Natural killer cell treated with Interleukin-12 subunit alpha and Interleukin-12 subunit beta and Interleukin-15 and Interleukin-18, amount 100 ng/mL, for 72 hours (primary cell): ENCODE data around the gene ANKRD29. TPM values are rescaled to one million over a fixed set of nuclear protein-coding genes. Genes with fewer than 3 reads are reported as not detected.
"Not testable (repeated sequence)": the region's sequence is repeated elsewhere in the genome, so short reads cannot be mapped to it uniquely, and the experiment has no call there.

Experiments
- ATAC-seq, 2 donors: fragments of 150-1000 bp; cut with Tn5 transposase in 1 of 2; sonication (Bioruptor Pico), chemical (Tn5 transposase) in 1 of 2; 2 replicates each; pipeline ENCODE4 v1.10.0; 2021
- DNase-seq: peaks from one replicate; pipeline ENCODE4 v3.0.0; 2022; ENCODE audit warnings: low spot score
- H3K27ac Mint-ChIP-seq, 2 donors: 1 replicate in 1 of 2; 2 replicates in 1 of 2; pipeline ENCODE4 v1.8.0; 2022; ENCODE audit warnings: mixed read lengths in 2 of 2, mild to moderate bottlenecking in 1 of 2, moderate library complexity in 1 of 2
- H3K27me3 Mint-ChIP-seq, 2 donors: 1 replicate in 1 of 2; 2 replicates in 1 of 2; pipeline ENCODE4 v1.8.0; 2022; ENCODE audit warnings: mixed read lengths in 2 of 2
- H3K36me3 Mint-ChIP-seq: one replicate; pipeline ENCODE4 v1.8.0; 2022; ENCODE audit warnings: mixed read lengths
- H3K4me1 Mint-ChIP-seq, 2 donors: 1 replicate in 1 of 2; 2 replicates in 1 of 2; pipeline ENCODE4 v1.8.0; 2022; ENCODE audit warnings: low read depth in 2 of 2, mixed read lengths in 2 of 2, mild to moderate bottlenecking in 1 of 2
- H3K4me3 Mint-ChIP-seq: one replicate; pipeline ENCODE4 v1.8.0; 2022; ENCODE audit warnings: mixed read lengths
- H3K9me3 Mint-ChIP-seq: 2 replicates; pipeline ENCODE4 v1.8.0; 2022; ENCODE audit warnings: mixed read lengths
- total RNA-seq, 2 donors: library from RNA; stranded (reverse); gene quantifications; one replicate each; pipeline ENCODE4 v1.2.3, GENCODE V29; 2022

ANKRD29 gene
- total RNA-seq, 2 donors from 2014 or later: not detected

DNA sequence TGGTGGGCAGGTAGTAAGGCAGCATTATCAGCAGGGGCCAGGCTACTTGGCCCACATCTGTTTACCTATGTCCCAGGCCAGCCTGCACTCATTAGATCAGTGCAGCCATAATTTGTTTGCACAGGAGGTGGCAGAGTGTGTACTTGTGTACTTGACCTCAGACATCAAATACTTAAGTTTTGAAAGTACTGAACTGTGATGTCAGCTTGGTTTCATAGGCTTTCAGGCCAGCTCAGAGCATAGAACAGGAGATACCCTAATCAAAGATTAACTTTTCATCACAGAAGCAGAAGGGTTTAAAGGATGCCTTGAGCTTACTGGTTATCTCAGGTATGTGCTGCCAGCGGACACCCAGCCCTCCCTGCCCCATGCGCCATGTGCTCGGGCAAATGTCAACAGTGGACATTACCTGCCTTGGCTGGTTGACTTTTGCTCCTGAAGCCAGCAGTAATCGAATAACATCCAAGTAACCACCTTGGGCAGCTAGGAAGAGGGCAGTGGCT is 33.2 kb downstream of the ANKRD29 start:
- no peak overlapping the region for H3K27ac Mint-ChIP-seq
- no peak for DNase-seq
- H3K4me3 Mint-ChIP-seq: no peak overlapping the region
- H3K36me3 Mint-ChIP-seq: no peaks in the 10 kb centered on the region
- H3K27me3 Mint-ChIP-seq: peaks cover 6% of the 10 kb centered on the region in 2 donors
- no peaks in the 10 kb centered on the region for H3K9me3 Mint-ChIP-seq
- ATAC-seq: no peak
- peaks cover 0 to 1% of the 10 kb centered on the region in 2 donors for H3K4me1 Mint-ChIP-seq

DNA sequence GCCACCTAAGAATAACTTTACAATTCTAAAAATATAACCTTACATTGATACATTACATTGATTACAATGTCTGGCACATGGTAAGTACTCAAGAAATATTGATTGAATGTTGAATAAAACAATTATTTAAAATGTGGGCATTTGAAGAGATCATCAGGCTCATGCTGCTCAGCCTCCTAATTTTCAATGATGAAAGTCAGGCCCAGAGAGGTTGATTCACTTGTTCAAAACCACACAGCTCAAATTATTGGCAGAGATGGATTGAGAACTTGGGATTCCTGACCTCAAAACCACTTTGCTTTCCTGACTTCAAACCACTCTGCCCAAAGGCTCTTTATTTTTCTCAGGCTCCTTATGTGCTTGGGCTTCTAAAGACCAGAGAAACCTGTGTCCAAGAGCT is 34.7 kb downstream of the ANKRD29 start:
- Mint-ChIP-seq H3K4me1 (no peaks in the 10 kb centered on the region), H3K4me3 (no peak overlapping the region), H3K9me3 (no peaks in the 10 kb centered on the region), H3K27ac (no peak overlapping the region), H3K27me3 (peaks cover 0 to 6% of the 10 kb centered on the region in 2 donors), H3K36me3 (no peaks in the 10 kb centered on the region)
- ATAC-seq (no peak), DNase-seq (no peak)

DNA sequence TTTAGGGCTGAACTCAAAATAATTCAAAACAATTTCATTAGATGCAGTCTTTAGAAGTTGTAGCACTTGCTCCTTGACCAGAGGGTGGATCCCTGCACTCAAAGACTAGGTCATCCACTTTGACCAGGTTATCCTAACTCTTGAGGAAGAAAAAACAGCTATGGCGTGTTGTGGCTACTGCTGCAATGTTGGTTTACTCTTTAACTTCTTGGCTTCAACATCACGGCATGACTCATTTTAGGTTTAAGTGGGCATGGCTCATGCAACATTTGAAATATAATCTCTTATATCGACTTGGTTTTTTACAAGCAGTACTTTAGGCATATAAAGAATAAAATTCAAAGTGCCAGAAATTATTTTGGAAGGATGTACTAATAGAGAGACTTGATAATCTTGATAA is 35.4 kb downstream of the ANKRD29 start:
- no peaks in the 10 kb centered on the region for H3K36me3 Mint-ChIP-seq
- DNase-seq (no peak), ATAC-seq (no peak)
- H3K4me3 Mint-ChIP-seq: no peak overlapping the region
- H3K27ac Mint-ChIP-seq: no peak overlapping the region
- no peaks in the 10 kb centered on the region for H3K4me1 Mint-ChIP-seq
- no peaks in the 10 kb centered on the region for H3K9me3 Mint-ChIP-seq
- peaks cover under 1 to 6% of the 10 kb centered on the region in 2 donors for H3K27me3 Mint-ChIP-seq

DNA sequence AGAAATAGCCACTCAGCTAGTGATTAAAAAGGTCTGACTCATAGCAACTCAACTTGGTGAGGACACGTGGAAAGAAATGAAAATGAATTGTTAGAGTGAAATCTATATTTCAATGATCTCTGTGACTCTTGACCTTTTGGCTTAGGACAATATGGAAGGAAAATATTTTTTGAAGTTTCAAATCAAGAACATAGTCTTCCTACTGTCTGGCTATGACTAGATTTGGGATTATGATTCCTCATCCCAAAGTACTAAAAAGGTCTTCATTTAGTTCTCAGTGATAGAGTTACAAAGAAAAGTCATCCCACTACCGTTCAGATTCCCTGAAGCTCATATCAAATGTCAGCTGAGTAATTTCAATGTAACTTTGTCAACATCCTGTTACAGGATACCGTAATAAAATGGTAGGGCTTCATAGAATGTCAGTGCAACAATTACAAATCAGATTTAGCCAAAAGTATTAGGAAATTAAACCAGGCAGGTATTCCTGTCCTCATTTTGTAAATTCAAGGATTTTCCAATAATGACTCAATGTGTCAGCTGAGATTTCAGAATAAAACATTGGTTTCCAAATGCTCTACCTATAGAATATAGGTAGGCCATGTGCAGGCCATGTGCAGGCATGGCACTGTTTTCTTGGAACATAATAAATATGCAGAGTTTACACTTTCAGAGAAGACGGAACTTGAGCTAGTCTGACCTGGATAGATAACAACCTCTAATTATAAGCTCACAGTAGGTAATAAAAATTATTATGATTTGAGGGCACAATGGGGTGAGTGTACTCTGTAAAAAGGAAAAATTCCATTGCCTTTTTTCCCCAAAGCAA is 36.0 kb downstream of the ANKRD29 start:
- Mint-ChIP-seq H3K4me1 (peaks cover 0 to 5% of the 10 kb centered on the region in 2 donors), H3K36me3 (no peaks in the 10 kb centered on the region), H3K4me3 (no peak overlapping the region), H3K9me3 (no peaks in the 10 kb centered on the region), H3K27me3 (peaks cover 7 to 9% of the 10 kb centered on the region in 2 donors), H3K27ac (no peak overlapping the region)
- DNase-seq (no peak), ATAC-seq (no peak)

DNA sequence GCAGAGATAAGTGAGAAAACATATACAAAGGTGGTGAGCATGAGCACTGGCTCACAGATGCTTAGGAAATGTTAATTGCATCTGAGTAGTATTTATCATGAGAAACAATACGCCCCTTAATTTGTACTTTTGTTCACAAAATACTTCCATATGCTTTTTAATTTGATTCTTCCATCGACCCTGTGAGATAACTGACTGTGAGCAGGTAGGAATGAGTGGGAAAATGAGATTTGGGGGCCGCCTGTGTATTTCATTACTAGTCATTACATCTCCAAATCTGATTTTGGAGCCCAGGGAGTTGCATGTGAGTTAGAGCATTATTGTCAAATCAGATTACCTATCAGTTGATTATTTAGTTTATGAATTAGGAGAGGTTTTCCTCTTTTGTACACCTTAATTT is 39.7 kb downstream of the ANKRD29 start:
- Mint-ChIP-seq H3K9me3 (no peaks in the 10 kb centered on the region), H3K4me1 (peaks cover 13 to 15% of the 10 kb centered on the region in 2 donors), H3K27ac (no peak overlapping the region), H3K4me3 (no peak overlapping the region), H3K36me3 (no peaks in the 10 kb centered on the region), H3K27me3 (peaks cover 30 to 31% of the 10 kb centered on the region in 2 donors)
- DNase-seq: no peak
- no peak for ATAC-seq

DNA sequence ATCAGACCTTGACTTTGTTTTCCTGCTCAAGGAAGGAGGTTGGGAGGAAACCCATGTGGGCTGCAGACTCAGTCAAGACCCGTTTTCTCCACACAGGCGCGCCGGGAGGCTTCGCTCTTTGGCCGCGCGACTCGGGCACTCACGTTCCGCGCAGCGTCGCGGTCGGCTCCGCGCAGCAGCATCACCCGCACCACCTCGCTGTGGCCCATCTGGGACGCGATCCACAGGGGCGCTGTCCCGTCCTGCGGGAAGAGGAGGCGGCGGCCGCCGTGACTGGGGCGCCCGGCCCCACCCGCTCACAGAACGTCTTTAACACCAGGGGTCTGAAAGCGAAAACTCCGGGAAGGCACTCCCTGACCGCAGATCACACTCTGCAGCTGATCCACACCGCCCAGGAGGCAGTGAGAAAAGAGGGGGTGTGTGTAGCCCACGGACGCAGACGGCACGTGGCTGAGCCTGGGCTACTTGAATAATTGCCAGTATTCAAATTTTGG is 43.3 kb downstream of the ANKRD29 start:
- peaks cover 31 to 39% of the 10 kb centered on the region in 2 donors for H3K27me3 Mint-ChIP-seq
- H3K36me3 Mint-ChIP-seq: no peaks in the 10 kb centered on the region
- peak; percentile 37 to 73 for ATAC-seq
- peak overlapping the region; percentile 50 for H3K4me3 Mint-ChIP-seq
- H3K27ac Mint-ChIP-seq: no peak overlapping the region
- H3K9me3 Mint-ChIP-seq: no peaks in the 10 kb centered on the region
- DNase-seq: no peak
- H3K4me1 Mint-ChIP-seq: peaks cover 13 to 15% of the 10 kb centered on the region in 2 donors

DNA sequence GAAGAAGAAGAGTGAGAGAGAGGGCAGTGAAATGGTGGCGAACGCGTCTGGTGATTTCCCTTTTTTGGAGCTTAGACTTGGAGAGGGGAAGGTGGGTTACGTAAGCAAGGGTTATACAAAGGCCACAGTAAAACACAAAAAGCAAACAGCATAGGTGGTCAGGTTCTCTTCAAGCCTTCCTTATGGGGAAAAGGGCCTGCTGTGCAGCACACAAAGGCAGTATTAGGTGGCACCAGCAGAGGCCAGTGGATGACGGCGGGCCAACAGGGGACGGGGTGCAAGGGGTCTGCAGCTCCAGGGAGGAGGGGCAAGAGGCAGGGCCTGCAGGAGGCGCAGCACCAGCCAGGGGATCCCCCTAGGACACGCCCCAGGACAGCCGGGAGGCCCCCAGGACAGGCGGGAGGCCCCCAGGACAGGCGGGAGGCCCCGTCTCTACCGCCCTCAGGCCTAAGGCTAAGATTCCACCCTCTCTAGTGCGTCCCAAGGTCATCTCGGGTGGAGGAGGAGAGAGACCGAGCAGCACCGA is 43.8 kb downstream of the ANKRD29 start:
- Mint-ChIP-seq H3K4me1 (peaks cover 13 to 15% of the 10 kb centered on the region in 2 donors), H3K27me3 (peaks cover 31 to 39% of the 10 kb centered on the region in 2 donors), H3K4me3 (peak overlapping the region; percentile 50), H3K9me3 (no peaks in the 10 kb centered on the region), H3K27ac (no peak overlapping the region), H3K36me3 (no peaks in the 10 kb centered on the region)
- no peak for DNase-seq
- ATAC-seq: peak; percentile 35 to 69

DNA sequence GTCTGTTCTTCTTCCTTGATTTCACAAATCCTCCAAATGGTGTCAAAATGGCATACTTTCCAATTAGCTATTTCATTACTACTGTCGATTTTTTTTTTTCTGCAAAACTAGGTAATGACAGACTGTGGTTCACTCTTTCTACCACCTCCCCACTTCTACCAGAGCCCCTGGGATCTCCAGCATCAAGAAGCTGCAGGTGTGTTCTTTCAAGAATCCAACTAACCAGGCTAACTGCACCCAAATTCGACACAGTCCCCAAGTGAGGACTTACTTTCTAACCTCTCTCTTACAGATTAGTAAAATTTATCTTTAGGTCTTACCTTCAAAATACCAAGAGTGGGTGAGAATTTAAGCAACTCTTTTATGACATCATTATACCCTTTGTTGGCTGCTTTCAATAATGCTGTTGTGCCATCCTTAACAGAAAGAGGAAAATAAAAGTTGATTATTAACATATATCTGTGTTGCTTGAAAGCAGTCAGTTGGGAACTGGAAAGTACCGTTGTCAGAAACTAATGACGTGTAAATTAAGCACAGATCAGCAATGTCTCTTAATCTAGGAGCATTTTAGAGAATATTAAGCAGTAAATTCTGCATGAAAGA is 45.2 kb downstream of the ANKRD29 start:
- H3K27me3 Mint-ChIP-seq: peaks cover 30 to 39% of the 10 kb centered on the region in 2 donors
- no peaks in the 10 kb centered on the region for H3K36me3 Mint-ChIP-seq
- no peak overlapping the region for H3K4me3 Mint-ChIP-seq
- ATAC-seq: no peak
- no peak overlapping the region for H3K27ac Mint-ChIP-seq
- DNase-seq: no peak
- no peaks in the 10 kb centered on the region for H3K9me3 Mint-ChIP-seq
- peaks cover 13 to 15% of the 10 kb centered on the region in 2 donors for H3K4me1 Mint-ChIP-seq

DNA sequence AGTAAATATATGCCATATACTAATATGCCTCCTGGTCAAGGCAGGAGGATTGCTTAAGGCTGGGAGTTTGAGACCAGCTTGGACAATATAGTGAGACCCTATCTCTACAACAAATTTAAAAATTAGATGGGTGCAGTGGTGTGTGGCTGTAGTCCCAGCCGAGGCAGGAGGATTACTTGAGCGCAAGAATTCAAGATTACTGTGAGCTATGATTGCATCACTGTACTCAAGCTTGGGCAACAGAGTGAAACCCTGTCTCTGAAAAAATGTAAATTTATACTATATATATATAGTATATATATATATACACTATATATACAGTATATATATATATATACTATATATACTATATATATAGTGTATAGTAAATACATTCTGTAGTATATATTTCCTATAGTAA is 46.5 kb downstream of the ANKRD29 start:
- Mint-ChIP-seq H3K36me3 (no peaks in the 10 kb centered on the region), H3K4me1 (peaks cover 8 to 15% of the 10 kb centered on the region in 2 donors), H3K9me3 (no peaks in the 10 kb centered on the region), H3K27ac (no peak overlapping the region), H3K4me3 (no peak overlapping the region), H3K27me3 (peaks cover 24 to 28% of the 10 kb centered on the region in 2 donors)
- ATAC-seq (no peak), DNase-seq (no peak)

DNA sequence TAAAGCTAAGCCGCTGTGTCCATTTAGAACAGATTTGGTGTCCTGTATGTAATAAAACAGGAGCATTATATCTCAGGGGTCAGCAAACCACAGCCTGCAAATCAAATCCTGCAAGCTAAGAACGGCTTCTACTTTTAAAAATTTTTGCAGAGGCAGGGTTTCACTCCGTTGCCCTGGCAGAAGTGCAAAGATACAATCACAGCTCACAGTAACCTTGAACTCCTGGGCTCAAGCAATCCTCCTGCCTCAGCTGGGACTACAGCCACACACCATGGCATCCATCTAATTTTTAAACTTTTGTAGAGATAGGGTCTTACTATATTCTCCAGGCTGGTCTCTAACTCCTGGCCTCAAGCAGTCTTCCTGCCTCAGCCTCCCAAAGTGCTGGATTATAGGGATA is 47.8 kb downstream of the ANKRD29 start:
- H3K36me3 Mint-ChIP-seq: no peaks in the 10 kb centered on the region
- no peak for ATAC-seq
- H3K4me1 Mint-ChIP-seq: peaks cover 3 to 9% of the 10 kb centered on the region in 2 donors
- no peak overlapping the region for H3K27ac Mint-ChIP-seq
- no peak overlapping the region for H3K4me3 Mint-ChIP-seq
- no peaks in the 10 kb centered on the region for H3K9me3 Mint-ChIP-seq
- H3K27me3 Mint-ChIP-seq: peaks cover 10 to 14% of the 10 kb centered on the region in 2 donors
- DNase-seq: no peak

DNA sequence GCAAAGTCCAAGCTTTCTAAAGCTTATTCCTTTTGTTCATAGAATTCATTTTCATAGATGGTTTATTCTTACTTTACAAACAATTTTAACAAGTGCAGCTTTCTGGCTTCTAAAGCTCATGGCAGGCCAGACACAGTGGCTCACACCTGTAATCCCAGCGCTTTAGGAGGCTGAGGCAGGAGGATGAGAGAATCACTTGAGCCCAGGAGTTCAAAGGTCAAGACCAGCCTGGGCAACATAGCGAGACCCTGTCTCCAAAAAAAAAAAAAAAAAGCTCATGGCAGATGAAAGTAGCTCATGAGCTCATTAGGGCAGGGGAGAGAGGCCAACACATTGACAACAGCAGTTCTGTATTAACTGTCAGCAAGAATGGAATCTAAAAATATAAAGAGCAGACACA is 48.3 kb downstream of the ANKRD29 start:
- peaks cover 7 to 10% of the 10 kb centered on the region in 2 donors for H3K27me3 Mint-ChIP-seq
- H3K9me3 Mint-ChIP-seq: no peaks in the 10 kb centered on the region
- ATAC-seq (no peak), DNase-seq (no peak)
- H3K4me3 Mint-ChIP-seq: no peak overlapping the region
- H3K27ac Mint-ChIP-seq: no peak overlapping the region
- H3K36me3 Mint-ChIP-seq: no peaks in the 10 kb centered on the region
- H3K4me1 Mint-ChIP-seq: peaks cover 0 to 5% of the 10 kb centered on the region in 2 donors

DNA sequence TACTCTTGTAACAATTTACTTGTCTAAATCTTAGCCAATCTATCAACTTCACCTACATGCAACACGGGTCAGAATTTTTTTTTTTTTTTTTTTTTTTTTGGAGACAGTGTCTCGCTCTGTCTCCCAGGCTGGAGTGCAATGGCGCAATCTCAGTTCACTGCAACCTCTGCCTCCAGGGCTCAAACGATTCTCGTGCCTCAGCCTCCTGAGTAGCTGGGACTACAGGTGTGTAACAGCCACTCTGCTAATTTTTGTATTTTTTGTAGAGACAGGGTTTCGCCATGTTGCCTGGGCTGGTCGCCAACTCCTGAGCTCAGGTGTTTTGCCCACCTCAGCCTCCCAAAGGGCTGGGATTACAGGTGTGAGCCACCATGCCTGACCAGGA is 49.6 kb downstream of the ANKRD29 start:
- H3K36me3 Mint-ChIP-seq, H3K4me3 Mint-ChIP-seq, ATAC-seq, DNase-seq, H3K9me3 Mint-ChIP-seq, H3K27ac Mint-ChIP-seq, H3K4me1 Mint-ChIP-seq, H3K27me3 Mint-ChIP-seq: not testable (repeated sequence)

DNA sequence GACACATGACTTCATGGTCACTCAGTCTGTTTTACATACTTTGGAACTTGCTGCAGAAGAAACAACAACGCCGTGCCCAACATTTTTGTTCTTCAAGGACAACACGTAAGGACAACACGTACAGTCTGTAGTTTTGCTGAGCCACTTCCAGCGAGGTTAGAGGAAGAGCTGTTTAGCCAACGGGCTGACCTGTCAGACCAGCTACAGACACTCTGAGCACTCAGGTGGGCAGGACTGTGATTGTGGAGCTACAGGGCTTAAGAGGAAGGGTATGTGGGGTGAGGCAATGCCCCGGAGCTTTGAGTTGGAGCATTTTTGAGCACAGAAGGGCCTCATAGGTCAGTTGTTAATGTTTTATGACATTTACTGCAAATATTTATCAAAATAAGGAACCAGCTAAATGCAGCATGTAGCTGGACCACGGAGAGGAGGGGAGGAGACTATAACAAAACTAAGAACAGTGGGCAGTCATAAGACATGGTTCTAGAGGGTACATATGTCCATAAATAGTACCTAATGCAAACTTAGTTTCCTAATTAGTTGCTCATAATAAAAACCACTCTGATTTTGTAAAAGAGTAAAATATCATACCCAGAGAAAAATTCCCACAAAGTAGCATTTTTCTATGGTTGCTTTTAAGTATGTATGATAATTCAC is 50.1 kb downstream of the ANKRD29 start:
- H3K4me3 Mint-ChIP-seq: no peak overlapping the region
- DNase-seq (no peak), ATAC-seq (no peak)
- H3K27ac Mint-ChIP-seq: no peak overlapping the region
- no peaks in the 10 kb centered on the region for H3K36me3 Mint-ChIP-seq
- no peaks in the 10 kb centered on the region for H3K9me3 Mint-ChIP-seq
- H3K4me1 Mint-ChIP-seq: no peaks in the 10 kb centered on the region
- H3K27me3 Mint-ChIP-seq: peaks cover 2 to 4% of the 10 kb centered on the region in 2 donors
